Stimulated activated CD8-positive, alpha-beta memory T cell treated with anti-CD3 and anti-CD28 coated beads, Interleukin-7, amount 100 ng/mL, for 24 hours (primary cell): Measurements from ENCODE around the gene RPL7L1.

Experiments
- DNase-seq: peaks from one replicate; pipeline ENCODE4 v3.0.0-alpha.2; 2020; ENCODE audit warnings: low read depth

The RPL7L1 gene

GRCh38 chr6:42933205-42933604, 53.8 kb downstream of the RPL7L1 start:
- DNase-seq: no peak

- DNase-seq: no peak
Observed at GRCh38 chr6:42935322-42935721, 55.9 kb downstream of the RPL7L1 start.

GRCh38 chr6:42936398-42936797, 57.0 kb downstream of the RPL7L1 start:
- DNase-seq: no peak

GRCh38 chr6:42937548-42938427, 58.4 kb downstream of the RPL7L1 start:
- no peak for DNase-seq

GRCh38 chr6:42938428-42938796, 59.0 kb downstream of the RPL7L1 start:
- DNase-seq: no peak

GRCh38 chr6:42938987-42939809, 59.8 kb downstream of the RPL7L1 start:
- no peak for DNase-seq
